Measurements from ENCODE around the gene ATP10B.

- TF ChIP-seq SUZ12 (IDR thresholded peaks at IDR 0.05; ENCODE audit: extremely low read depth, insufficient read depth, insufficient read length): no peak
- no peak for TF ChIP-seq YY1 (IDR thresholded peaks at IDR 0.05; ENCODE audit: insufficient read depth, insufficient read length)
Measured at GRCh38 chr5:160824301-160825001, 27.6 kb downstream of the ATP10B start.
